Measurements from ENCODE around the gene IQCK. TPM values are rescaled to one million over a fixed set of nuclear protein-coding genes. Genes with fewer than 3 reads are reported as not detected.

The IQCK gene
- total and polyA plus RNA-seq, 4 donors: 4.0 to 10.0 (median 5.7) TPM

GRCh38 chr16:19878757-19879156 lies 160.7 kb downstream of the IQCK start:
- no peaks in the 10 kb centered on the region for H3K4me1 ChIP-seq (ENCODE audit: control insufficient read depth in 1 of 2, insufficient read depth in 2 of 2, low read length in 2 of 2)
- intact Hi-C loops (cut with DNase I): no loop called here
- H3K27me3 ChIP-seq (ENCODE audit: control insufficient read depth in 1 of 2, insufficient read depth in 2 of 2, low read length in 1 of 2): no peaks in the 10 kb centered on the region
- no peaks in the 10 kb centered on the region for H3K36me3 ChIP-seq (ENCODE audit: control insufficient read depth in 1 of 2, insufficient read depth in 2 of 2, low read length in 1 of 2)
- no peak overlapping the region for H3K27ac ChIP-seq (ENCODE audit: low read depth in 1 of 2, low read length in 2 of 2)
- 91 to 94% methylated on average over 11 of the region's 11 CpGs for WGBS, 2 donors
- ATAC-seq (ENCODE audit: low FRiP score) (no peak), DNase-seq (no peak)
- H3K4me3 ChIP-seq (ENCODE audit: low read length in 2 of 2): no peak overlapping the region
- H3K9me3 ChIP-seq (ENCODE audit: control insufficient read depth, low read length): no peaks in the 10 kb centered on the region

GRCh38 chr16:19879241-19879792 lies 161.2 kb downstream of the IQCK start:
- intact Hi-C loops (cut with DNase I): no loop called here
- H3K4me1 ChIP-seq (ENCODE audit: control insufficient read depth in 1 of 2, insufficient read depth in 2 of 2, low read length in 2 of 2): no peaks in the 10 kb centered on the region
- H3K27ac ChIP-seq (ENCODE audit: low read depth in 1 of 2, low read length in 2 of 2): no peak overlapping the region
- 77 to 78% methylated on average over 13 of the region's 13 CpGs for WGBS, 2 donors
- no peak for ATAC-seq (ENCODE audit: low FRiP score)
- no peak overlapping the region for H3K4me3 ChIP-seq (ENCODE audit: low read length in 2 of 2)
- no peaks in the 10 kb centered on the region for H3K9me3 ChIP-seq (ENCODE audit: control insufficient read depth, low read length)
- no peak for DNase-seq
- H3K27me3 ChIP-seq (ENCODE audit: control insufficient read depth in 1 of 2, insufficient read depth in 2 of 2, low read length in 1 of 2): no peaks in the 10 kb centered on the region
- H3K36me3 ChIP-seq (ENCODE audit: control insufficient read depth in 1 of 2, insufficient read depth in 2 of 2, low read length in 1 of 2): no peaks in the 10 kb centered on the region

DNA sequence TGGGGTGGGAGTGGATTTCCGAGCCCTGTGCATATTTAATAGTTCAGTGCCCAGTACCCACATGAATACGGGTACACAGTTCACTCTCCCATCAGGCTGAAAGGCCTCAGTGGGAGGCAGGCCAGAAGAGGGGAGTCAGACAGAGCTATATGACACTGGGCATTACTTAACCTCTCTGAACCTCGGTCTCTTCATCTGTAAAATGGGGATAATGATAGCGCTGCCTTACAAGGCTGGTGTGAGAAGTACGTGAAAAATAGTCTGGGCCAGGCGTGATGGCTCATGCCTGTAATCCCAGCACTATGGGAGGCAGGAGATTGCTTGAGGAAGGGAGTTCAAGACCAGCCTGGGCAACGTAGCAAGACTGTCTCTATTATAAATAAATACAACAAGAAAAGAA lies 163.0 kb downstream of the IQCK start:
- no peak overlapping the region for H3K27ac ChIP-seq (ENCODE audit: low read depth in 1 of 2, low read length in 2 of 2)
- intact Hi-C loops (cut with DNase I): loop anchor here in 1 of 2 donors (10.0 kb wide), 1 partner anchor 276 kb away; no protein-coding TSS in a partner anchor
- no peaks in the 10 kb centered on the region for H3K9me3 ChIP-seq (ENCODE audit: control insufficient read depth, low read length)
- DNase-seq (no peak), ATAC-seq (ENCODE audit: low FRiP score) (no peak)
- WGBS, 2 donors: 94 to 97% methylated on average over 7 of the region's 7 CpGs
- H3K4me3 ChIP-seq (ENCODE audit: low read length in 2 of 2): no peak overlapping the region
- H3K36me3 ChIP-seq (ENCODE audit: control insufficient read depth in 1 of 2, insufficient read depth in 2 of 2, low read length in 1 of 2): no peaks in the 10 kb centered on the region
- no peaks in the 10 kb centered on the region for H3K27me3 ChIP-seq (ENCODE audit: control insufficient read depth in 1 of 2, insufficient read depth in 2 of 2, low read length in 1 of 2)
- H3K4me1 ChIP-seq (ENCODE audit: control insufficient read depth in 1 of 2, insufficient read depth in 2 of 2, low read length in 2 of 2): no peaks in the 10 kb centered on the region

GRCh38 chr16:19881783-19882182 lies 163.7 kb downstream of the IQCK start:
- no peak for ATAC-seq (ENCODE audit: low FRiP score)
- no peak overlapping the region for H3K4me3 ChIP-seq (ENCODE audit: low read length in 2 of 2)
- H3K9me3 ChIP-seq (ENCODE audit: control insufficient read depth, low read length): no peaks in the 10 kb centered on the region
- 75 to 80% methylated on average over 6 of the region's 6 CpGs for WGBS, 2 donors
- no peaks in the 10 kb centered on the region for H3K4me1 ChIP-seq (ENCODE audit: control insufficient read depth in 1 of 2, insufficient read depth in 2 of 2, low read length in 2 of 2)
- no peak overlapping the region for H3K27ac ChIP-seq (ENCODE audit: low read depth in 1 of 2, low read length in 2 of 2)
- intact Hi-C loops (cut with DNase I): loop anchor here in 1 of 2 donors (10.0 kb wide), 1 partner anchor 277 kb away; no protein-coding TSS in a partner anchor
- no peaks in the 10 kb centered on the region for H3K36me3 ChIP-seq (ENCODE audit: control insufficient read depth in 1 of 2, insufficient read depth in 2 of 2, low read length in 1 of 2)
- DNase-seq: no peak
- H3K27me3 ChIP-seq (ENCODE audit: control insufficient read depth in 1 of 2, insufficient read depth in 2 of 2, low read length in 1 of 2): no peaks in the 10 kb centered on the region

- no peak for ATAC-seq (ENCODE audit: low FRiP score)
- no peak for DNase-seq
- H3K9me3 ChIP-seq (ENCODE audit: control insufficient read depth, low read length): no peaks in the 10 kb centered on the region
- H3K4me3 ChIP-seq (ENCODE audit: low read length in 2 of 2): no peak overlapping the region
- H3K36me3 ChIP-seq (ENCODE audit: control insufficient read depth in 1 of 2, insufficient read depth in 2 of 2, low read length in 1 of 2): no peaks in the 10 kb centered on the region
- WGBS, 2 donors: 77 to 87% methylated on average over 9 of the region's 9 CpGs
- no peaks in the 10 kb centered on the region for H3K4me1 ChIP-seq (ENCODE audit: control insufficient read depth in 1 of 2, insufficient read depth in 2 of 2, low read length in 2 of 2)
- intact Hi-C loops (cut with DNase I): loop anchor here in 1 of 2 donors (10.0 kb wide), 1 partner anchor 277 kb away; no protein-coding TSS in a partner anchor
- no peaks in the 10 kb centered on the region for H3K27me3 ChIP-seq (ENCODE audit: control insufficient read depth in 1 of 2, insufficient read depth in 2 of 2, low read length in 1 of 2)
- no peak overlapping the region for H3K27ac ChIP-seq (ENCODE audit: low read depth in 1 of 2, low read length in 2 of 2)
These were observed 164.1 kb downstream of the IQCK start for GRCh38 chr16:19882186-19882585.

GRCh38 chr16:19882646-19883045 lies 164.6 kb downstream of the IQCK start:
- intact Hi-C loops (cut with DNase I): loop anchor here in 1 of 2 donors (10.0 kb wide), 1 partner anchor 278 kb away; no protein-coding TSS in a partner anchor
- H3K4me1 ChIP-seq (ENCODE audit: control insufficient read depth in 1 of 2, insufficient read depth in 2 of 2, low read length in 2 of 2): no peaks in the 10 kb centered on the region
- ATAC-seq (ENCODE audit: low FRiP score): no peak
- DNase-seq: no peak
- WGBS, 2 donors: 65 to 85% methylated on average over 3 of the region's 3 CpGs
- H3K9me3 ChIP-seq (ENCODE audit: control insufficient read depth, low read length): no peaks in the 10 kb centered on the region
- no peak overlapping the region for H3K4me3 ChIP-seq (ENCODE audit: low read length in 2 of 2)
- no peak overlapping the region for H3K27ac ChIP-seq (ENCODE audit: low read depth in 1 of 2, low read length in 2 of 2)
- no peaks in the 10 kb centered on the region for H3K36me3 ChIP-seq (ENCODE audit: control insufficient read depth in 1 of 2, insufficient read depth in 2 of 2, low read length in 1 of 2)
- no peaks in the 10 kb centered on the region for H3K27me3 ChIP-seq (ENCODE audit: control insufficient read depth in 1 of 2, insufficient read depth in 2 of 2, low read length in 1 of 2)

DNA sequence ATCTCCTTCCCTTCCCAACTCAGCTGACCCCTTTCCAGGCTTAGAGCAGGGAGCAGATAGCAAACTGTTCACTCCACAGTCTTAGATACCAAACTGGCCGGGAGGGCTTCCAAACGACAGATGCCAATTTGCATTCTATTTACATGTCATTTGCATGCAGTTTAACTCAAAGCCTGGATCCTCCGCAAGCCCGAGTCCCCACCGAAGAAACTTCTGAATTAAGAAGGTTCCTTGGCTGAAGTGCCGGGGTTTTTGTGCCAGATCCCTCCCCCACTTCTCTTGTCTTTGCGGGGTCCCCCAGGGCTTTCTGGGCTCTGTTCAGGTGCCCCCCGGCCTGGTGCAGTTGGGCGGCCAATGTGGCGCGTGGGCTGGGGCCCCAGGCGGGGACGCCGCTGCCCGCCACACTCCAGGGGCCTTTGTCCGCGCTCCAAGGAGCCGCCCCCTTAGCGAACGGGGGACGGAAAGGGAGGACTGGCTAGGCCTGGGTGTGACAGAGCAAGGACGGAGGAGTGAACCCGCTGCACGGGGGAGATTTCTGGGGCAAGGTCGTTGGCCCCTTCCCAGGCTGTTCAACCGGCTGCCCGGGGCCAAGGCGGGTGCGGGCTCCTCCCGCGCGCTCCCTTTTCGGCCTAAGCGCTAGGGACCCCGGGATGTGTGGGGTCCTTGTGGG lies 165.4 kb downstream of the IQCK start:
- H3K36me3 ChIP-seq (ENCODE audit: control insufficient read depth in 1 of 2, insufficient read depth in 2 of 2, low read length in 1 of 2): no peaks in the 10 kb centered on the region
- H3K4me1 ChIP-seq (ENCODE audit: control insufficient read depth in 1 of 2, insufficient read depth in 2 of 2, low read length in 2 of 2): no peaks in the 10 kb centered on the region
- no peak overlapping the region for H3K27ac ChIP-seq (ENCODE audit: low read depth in 1 of 2, low read length in 2 of 2)
- 1% methylated on average over 32 to 35 of the region's 35 CpGs for WGBS, 2 donors
- ATAC-seq (ENCODE audit: low FRiP score) (peak; percentile 5), DNase-seq (peak in 1 of 2 donors; percentile 80)
- intact Hi-C loops (cut with DNase I): loop anchor here in 1 of 2 donors (10.0 kb wide), 1 partner anchor 279 kb away; no protein-coding TSS in a partner anchor
- H3K4me3 ChIP-seq (ENCODE audit: low read length in 2 of 2): peak overlapping the region; percentile 46 to 50
- H3K9me3 ChIP-seq (ENCODE audit: control insufficient read depth, low read length): no peaks in the 10 kb centered on the region
- H3K27me3 ChIP-seq (ENCODE audit: control insufficient read depth in 1 of 2, insufficient read depth in 2 of 2, low read length in 1 of 2): no peaks in the 10 kb centered on the region

GRCh38 chr16:19883966-19884485 lies 166.0 kb downstream of the IQCK start:
- no peaks in the 10 kb centered on the region for H3K36me3 ChIP-seq (ENCODE audit: control insufficient read depth in 1 of 2, insufficient read depth in 2 of 2, low read length in 1 of 2)
- no peaks in the 10 kb centered on the region for H3K27me3 ChIP-seq (ENCODE audit: control insufficient read depth in 1 of 2, insufficient read depth in 2 of 2, low read length in 1 of 2)
- H3K4me3 ChIP-seq (ENCODE audit: low read length in 2 of 2): peak overlapping the region; percentile 46 to 50
- no peak overlapping the region for H3K27ac ChIP-seq (ENCODE audit: low read depth in 1 of 2, low read length in 2 of 2)
- H3K9me3 ChIP-seq (ENCODE audit: control insufficient read depth, low read length): no peaks in the 10 kb centered on the region
- H3K4me1 ChIP-seq (ENCODE audit: control insufficient read depth in 1 of 2, insufficient read depth in 2 of 2, low read length in 2 of 2): no peaks in the 10 kb centered on the region
- intact Hi-C loops (cut with DNase I): loop anchor here (1.0 to 10.0 kb wide), 3 partner anchors 166 to 325 kb away; partner anchors contain the start of genes IQCK (in 1 of the 2) and KNOP1 (in 1 of the 2)
- 1 to 2% methylated on average over 24 of the region's 24 CpGs for WGBS, 2 donors
- DNase-seq (no peak), ATAC-seq (ENCODE audit: low FRiP score) (no peak)

Data from aorta (tissue), 5 donors.